ENCODE measurements around the gene REXO4.
A peak's percentile ranks its signal among the peaks of the same experiment; 100 is the strongest.

Gene REXO4

DNA sequence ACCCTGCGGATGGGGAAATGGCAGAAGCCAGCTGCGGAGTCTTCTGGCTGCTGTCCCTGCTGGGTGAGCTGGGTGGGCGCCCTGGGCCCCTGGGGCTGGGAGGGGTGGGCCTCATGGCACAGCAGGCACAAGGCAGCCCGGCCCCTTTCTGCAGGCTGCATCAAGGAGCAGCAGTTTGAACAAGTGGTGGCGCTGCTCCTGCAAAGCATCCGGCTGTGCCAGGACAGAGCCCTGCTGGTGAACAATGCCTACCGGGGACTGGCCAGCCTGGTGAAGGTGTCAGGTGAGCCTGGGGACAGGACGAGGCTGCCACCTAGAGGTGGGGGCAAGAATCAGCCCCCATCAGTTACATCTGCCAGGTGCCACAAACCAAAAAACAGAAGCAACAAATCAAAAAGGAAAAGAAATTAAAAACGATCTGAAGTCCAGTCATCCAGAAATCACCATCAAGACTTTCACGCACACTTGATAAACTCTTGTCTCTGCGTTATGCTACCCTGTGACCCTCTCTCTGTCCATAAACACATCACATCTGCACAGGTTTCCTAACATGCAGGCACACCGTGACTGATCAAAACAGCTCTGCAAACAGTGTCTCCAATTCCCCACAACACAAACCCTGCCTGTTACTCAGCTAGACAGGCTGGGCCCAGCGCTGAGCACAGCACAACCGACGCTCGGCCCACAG lies 13.9 kb downstream of the REXO4 start:
- ChIA-PET POLR2A (no interaction called here), CTCF (interaction anchor here (0.7 to 1.9 kb wide), 8 partner anchors 8 to 218 kb away, joined by 3 to 8 read pairs (median 4); partner anchors contain the start of gene REXO4)
- TF ChIP-seq, protein P1, sequence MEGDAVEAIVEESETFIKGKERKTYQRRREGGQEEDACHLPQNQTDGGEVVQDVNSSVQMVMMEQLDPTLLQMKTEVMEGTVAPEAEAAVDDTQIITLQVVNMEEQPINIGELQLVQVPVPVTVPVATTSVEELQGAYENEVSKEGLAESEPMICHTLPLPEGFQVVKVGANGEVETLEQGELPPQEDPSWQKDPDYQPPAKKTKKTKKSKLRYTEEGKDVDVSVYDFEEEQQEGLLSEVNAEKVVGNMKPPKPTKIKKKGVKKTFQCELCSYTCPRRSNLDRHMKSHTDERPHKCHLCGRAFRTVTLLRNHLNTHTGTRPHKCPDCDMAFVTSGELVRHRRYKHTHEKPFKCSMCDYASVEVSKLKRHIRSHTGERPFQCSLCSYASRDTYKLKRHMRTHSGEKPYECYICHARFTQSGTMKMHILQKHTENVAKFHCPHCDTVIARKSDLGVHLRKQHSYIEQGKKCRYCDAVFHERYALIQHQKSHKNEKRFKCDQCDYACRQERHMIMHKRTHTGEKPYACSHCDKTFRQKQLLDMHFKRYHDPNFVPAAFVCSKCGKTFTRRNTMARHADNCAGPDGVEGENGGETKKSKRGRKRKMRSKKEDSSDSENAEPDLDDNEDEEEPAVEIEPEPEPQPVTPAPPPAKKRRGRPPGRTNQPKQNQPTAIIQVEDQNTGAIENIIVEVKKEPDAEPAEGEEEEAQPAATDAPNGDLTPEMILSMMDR (IDR thresholded peaks at IDR 0.05; ENCODE audit: control extremely low read depth, extremely low read depth, low read depth, missing control alignments), result peak; percentile 48
- peak; percentile 49 for DNase-seq (ENCODE audit: extremely low spot score)

DNA sequence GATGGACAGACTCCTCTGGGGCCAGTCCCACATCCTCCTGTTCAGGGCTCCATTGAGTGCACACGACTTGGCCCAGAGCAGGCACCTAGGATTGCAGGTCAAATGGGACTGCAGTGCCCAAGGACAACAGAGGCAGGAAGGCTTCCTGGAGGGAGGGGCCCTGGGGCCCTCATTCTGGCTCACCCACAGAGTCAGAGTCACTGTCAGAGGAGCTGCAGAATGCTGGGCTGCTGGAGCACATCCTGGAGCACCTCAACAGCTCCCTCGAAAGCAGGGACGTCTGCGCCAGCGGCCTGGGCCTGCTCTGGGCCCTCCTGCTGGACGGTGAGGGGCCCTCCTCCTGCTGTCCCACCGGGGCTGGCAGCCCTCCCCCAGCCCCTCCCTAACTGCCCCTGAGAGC lies 15.1 kb downstream of the REXO4 start:
- POLR2A ChIA-PET, result interaction anchor here (0.5 kb wide), 1 partner anchor 1400 kb away, joined by 3 read pairs; no protein-coding TSS in a partner anchor
- CTCF ChIA-PET, result interaction anchor here (0.7 to 1.7 kb wide), 4 partner anchors 15 to 84 kb away, joined by 3 to 5 read pairs (median 3); partner anchors contain the start of gene REXO4
- TF ChIP-seq, protein P1 (IDR thresholded peaks at IDR 0.05; ENCODE audit: control extremely low read depth, extremely low read depth, low read depth, missing control alignments), result no peak
- no peak for DNase-seq (ENCODE audit: extremely low spot score)

DNA sequence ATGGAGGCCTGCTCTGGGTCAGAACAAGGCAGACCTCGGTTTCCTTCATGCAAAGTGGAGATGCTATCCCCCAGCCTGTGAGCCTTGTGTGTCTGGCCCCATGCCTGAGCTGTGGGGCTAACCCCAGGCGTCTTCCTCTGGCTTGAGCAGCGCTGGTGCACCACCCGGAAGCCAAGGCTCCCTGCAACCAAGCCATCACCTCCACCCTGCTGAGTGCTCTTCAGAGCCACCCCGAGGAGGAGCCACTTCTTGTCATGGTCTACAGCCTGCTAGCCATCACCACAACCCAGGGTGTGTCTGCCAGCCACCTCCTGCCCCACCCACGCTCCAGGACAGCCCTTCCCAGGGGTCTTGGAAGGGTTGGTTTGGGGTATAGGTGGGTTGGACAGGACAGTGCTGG lies 16.2 kb downstream of the REXO4 start:
- TF ChIP-seq, protein P1 (IDR thresholded peaks at IDR 0.05; ENCODE audit: control extremely low read depth, extremely low read depth, low read depth, missing control alignments), result no peak
- ChIA-PET CTCF (no interaction called here), POLR2A (no interaction called here)
- no peak for DNase-seq (ENCODE audit: extremely low spot score)

DNA sequence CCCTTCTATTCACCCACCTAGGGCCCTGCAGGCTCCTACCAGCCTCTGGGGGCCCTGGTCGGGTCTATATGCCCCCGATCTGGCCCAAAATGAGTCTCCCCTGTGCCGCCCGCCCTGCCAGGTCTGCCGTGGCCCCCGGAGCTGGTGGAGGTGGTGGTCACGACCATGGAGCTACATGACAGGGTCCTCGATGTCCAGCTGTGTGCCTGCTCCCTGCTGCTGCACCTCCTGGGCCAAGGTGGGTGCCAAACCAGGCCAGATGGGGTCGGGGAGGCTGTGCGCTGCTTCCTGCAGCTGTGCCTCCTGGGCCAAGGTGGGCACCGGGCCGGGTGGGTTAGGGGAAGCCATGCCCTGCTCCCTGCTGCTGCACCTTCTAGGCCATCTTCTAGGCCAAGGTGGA lies 17.5 kb downstream of the REXO4 start:
- DNase-seq (ENCODE audit: extremely low spot score), result no peak
- ChIA-PET POLR2A (no interaction called here), CTCF (no interaction called here)
- TF ChIP-seq, protein P1 (IDR thresholded peaks at IDR 0.05; ENCODE audit: control extremely low read depth, extremely low read depth, low read depth, missing control alignments), result no peak

- POLR2A ChIA-PET, result no interaction called here
- DNase-seq (ENCODE audit: extremely low spot score), result no peak
- TF ChIP-seq, protein P1 (IDR thresholded peaks at IDR 0.05; ENCODE audit: control extremely low read depth, extremely low read depth, low read depth, missing control alignments), result no peak
- CTCF ChIA-PET, result interaction anchor here (1.2 kb wide), 1 partner anchor 8 kb away, joined by 4 read pairs; no protein-coding TSS in a partner anchor
These were observed 19.9 kb downstream of the REXO4 start for GRCh38 chr9:133397895-133398294.

- CTCF ChIA-PET, result no interaction called here
- TF ChIP-seq, protein P1 (IDR thresholded peaks at IDR 0.05; ENCODE audit: control extremely low read depth, extremely low read depth, low read depth, missing control alignments), result no peak
- no peak for DNase-seq (ENCODE audit: extremely low spot score)
- POLR2A ChIA-PET, result interaction anchor here (1.4 kb wide), 1 partner anchor 87 kb away, joined by 3 read pairs; no protein-coding TSS in a partner anchor
These were observed 20.4 kb downstream of the REXO4 start for GRCh38 chr9:133397370-133397769.
